Measurements from ENCODE around the gene CGRRF1.

The CGRRF1 gene

GRCh38 chr14:54502602-54503001, 7.1 kb upstream of the CGRRF1 start:
- Histone ChIP-seq H4K8ac (ENCODE audit: low read length) (no peak overlapping the region), H3K27ac (ENCODE audit: low read length, poor library complexity, severe bottlenecking) (no peak overlapping the region), H3K36me3 (ENCODE audit: control insufficient read depth in 1 of 2, insufficient read depth in 2 of 2, low read depth in 1 of 2, low read length in 2 of 2) (no peaks in the 10 kb centered on the region), H3K4me2 (ENCODE audit: low read length, poor library complexity, severe bottlenecking) (no peak overlapping the region), H3K23ac (ENCODE audit: low read length in 2 of 2) (no peak overlapping the region), H3K79me1 (replicated peaks; ENCODE audit: low read length, poor library complexity, severe bottlenecking) (no peaks in the 10 kb centered on the region), H3K9me3 (ENCODE audit: control insufficient read depth, low read length) (no peaks in the 10 kb centered on the region), H2BK120ac (ENCODE audit: low read depth, low read length) (no peak overlapping the region), H3K14ac (ENCODE audit: low read length in 2 of 2) (no peak overlapping the region), H3K4me3 (ENCODE audit: insufficient read depth in 1 of 2, low read depth in 1 of 2, low read length in 2 of 2) (no peak overlapping the region), H3K9ac (ENCODE audit: low read length) (no peak overlapping the region), H3K18ac (ENCODE audit: low read depth in 1 of 2, low read length in 2 of 2) (no peak overlapping the region), H4K91ac (ENCODE audit: low read length) (no peak overlapping the region), H2BK15ac (ENCODE audit: low read depth, poor library complexity, severe bottlenecking) (no peak overlapping the region), H2AFZ (ENCODE audit: low read depth, low read length) (no peak overlapping the region), H2AK5ac (ENCODE audit: low read length, severe bottlenecking) (no peak overlapping the region), H3K27me3 (ENCODE audit: control insufficient read depth in 1 of 2, insufficient read depth in 1 of 2, low read length in 2 of 2) (peaks cover 0 to 6% of the 10 kb centered on the region in 2 experiments), H3K4me1 (ENCODE audit: control insufficient read depth, insufficient read depth, low read depth, low read length) (no peaks in the 10 kb centered on the region), H2BK5ac (ENCODE audit: low read depth, low read length, poor library complexity, severe bottlenecking) (no peak overlapping the region), H3K4ac (ENCODE audit: low read depth in 1 of 2, low read length in 2 of 2) (no peak overlapping the region), H2BK12ac (ENCODE audit: low read length in 2 of 2) (no peak overlapping the region)
- DNase-seq, result no peak
- 60% methylated on average over 2 of the region's 2 CpGs for WGBS

DNA sequence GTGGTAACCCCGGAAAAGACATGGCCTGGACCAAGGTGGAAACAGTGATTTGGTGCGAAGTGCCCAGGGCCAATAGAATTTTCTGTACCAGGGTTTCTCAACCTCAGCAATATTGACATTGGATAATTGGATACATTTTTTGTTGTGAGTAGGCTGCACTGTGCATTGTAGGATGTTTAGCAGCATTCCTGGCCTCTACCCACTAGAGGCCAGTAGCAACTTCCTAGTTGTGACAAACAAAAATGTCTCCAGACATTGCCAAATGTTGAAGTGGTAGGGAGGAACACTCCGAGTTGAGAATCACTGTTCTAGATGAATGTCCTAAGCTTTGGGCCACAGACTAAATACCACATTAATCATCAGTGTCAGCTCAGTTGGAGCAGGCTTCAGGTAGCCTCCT, 6.2 kb upstream of the CGRRF1 start:
- H3K9me3 ChIP-seq (ENCODE audit: control insufficient read depth, low read length), result no peaks in the 10 kb centered on the region
- no peak overlapping the region for H3K27ac ChIP-seq (ENCODE audit: low read length, poor library complexity, severe bottlenecking)
- DNase-seq, result peak; percentile 72
- H3K4ac ChIP-seq (ENCODE audit: low read depth in 1 of 2, low read length in 2 of 2), result no peak overlapping the region
- no peak overlapping the region for H2BK120ac ChIP-seq (ENCODE audit: low read depth, low read length)
- H2BK5ac ChIP-seq (ENCODE audit: low read depth, low read length, poor library complexity, severe bottlenecking), result no peak overlapping the region
- no peak overlapping the region for H3K23ac ChIP-seq (ENCODE audit: low read length in 2 of 2)
- no peak overlapping the region for H2BK15ac ChIP-seq (ENCODE audit: low read depth, poor library complexity, severe bottlenecking)
- H4K91ac ChIP-seq (ENCODE audit: low read length), result no peak overlapping the region
- H3K79me1 ChIP-seq (replicated peaks; ENCODE audit: low read length, poor library complexity, severe bottlenecking), result no peaks in the 10 kb centered on the region
- H4K8ac ChIP-seq (ENCODE audit: low read length), result peak overlapping the region; percentile 59
- H2AFZ ChIP-seq (ENCODE audit: low read depth, low read length), result peak overlapping the region; percentile 69
- H2BK12ac ChIP-seq (ENCODE audit: low read length in 2 of 2), result no peak overlapping the region
- H3K18ac ChIP-seq (ENCODE audit: low read depth in 1 of 2, low read length in 2 of 2), result no peak overlapping the region
- WGBS, result 64% methylated on average over 3 of the region's 3 CpGs
- H3K4me1 ChIP-seq (ENCODE audit: control insufficient read depth, insufficient read depth, low read depth, low read length), result no peaks in the 10 kb centered on the region
- no peak overlapping the region for H3K9ac ChIP-seq (ENCODE audit: low read length)
- no peak overlapping the region for H2AK5ac ChIP-seq (ENCODE audit: low read length, severe bottlenecking)
- no peak overlapping the region for H3K14ac ChIP-seq (ENCODE audit: low read length in 2 of 2)
- H3K4me2 ChIP-seq (ENCODE audit: low read length, poor library complexity, severe bottlenecking), result no peak overlapping the region
- no peak overlapping the region for H3K4me3 ChIP-seq (ENCODE audit: insufficient read depth in 1 of 2, low read depth in 1 of 2, low read length in 2 of 2)
- peaks cover 0 to 6% of the 10 kb centered on the region in 2 experiments for H3K27me3 ChIP-seq (ENCODE audit: control insufficient read depth in 1 of 2, insufficient read depth in 1 of 2, low read length in 2 of 2)
- H3K36me3 ChIP-seq (ENCODE audit: control insufficient read depth in 1 of 2, insufficient read depth in 2 of 2, low read depth in 1 of 2, low read length in 2 of 2), result no peaks in the 10 kb centered on the region

DNA sequence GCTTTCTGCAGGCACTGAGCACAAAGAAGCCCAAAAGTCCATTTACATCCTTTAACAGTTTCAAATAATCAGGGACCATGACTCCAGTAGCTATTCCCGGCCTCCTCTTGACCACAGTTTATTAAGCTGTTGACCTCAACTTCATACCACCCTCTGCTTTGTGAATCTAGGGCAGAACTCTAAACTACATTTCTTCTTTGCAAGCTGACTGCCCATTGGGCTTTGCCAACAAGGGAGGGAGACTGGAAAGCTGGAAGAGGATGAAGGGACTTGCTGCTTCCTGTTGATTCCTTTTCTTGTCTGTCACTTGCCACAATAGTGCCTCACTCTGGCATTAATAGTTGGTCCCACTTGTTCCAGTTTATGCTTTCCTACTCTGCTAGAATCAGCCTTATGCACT, 2.7 kb downstream of the CGRRF1 start:
- H3K9me3 ChIP-seq (ENCODE audit: control insufficient read depth, low read length), result peaks cover 18% of the 10 kb centered on the region
- H3K4me1 ChIP-seq (ENCODE audit: control insufficient read depth, insufficient read depth, low read depth, low read length), result no peaks in the 10 kb centered on the region
- H4K8ac ChIP-seq (ENCODE audit: low read length), result no peak overlapping the region
- H2BK12ac ChIP-seq (ENCODE audit: low read length in 2 of 2), result no peak overlapping the region
- H3K27ac ChIP-seq (ENCODE audit: low read length, poor library complexity, severe bottlenecking), result no peak overlapping the region
- H3K79me1 ChIP-seq (replicated peaks; ENCODE audit: low read length, poor library complexity, severe bottlenecking), result peaks cover 13% of the 10 kb centered on the region
- no peak overlapping the region for H4K91ac ChIP-seq (ENCODE audit: low read length)
- no peak overlapping the region for H3K23ac ChIP-seq (ENCODE audit: low read length in 2 of 2)
- H3K36me3 ChIP-seq (ENCODE audit: control insufficient read depth in 1 of 2, insufficient read depth in 2 of 2, low read depth in 1 of 2, low read length in 2 of 2), result peaks cover 3 to 31% of the 10 kb centered on the region in 2 experiments
- no peak overlapping the region for H2AK5ac ChIP-seq (ENCODE audit: low read length, severe bottlenecking)
- H3K4me2 ChIP-seq (ENCODE audit: low read length, poor library complexity, severe bottlenecking), result no peak overlapping the region
- H3K9ac ChIP-seq (ENCODE audit: low read length), result no peak overlapping the region
- no peak overlapping the region for H2BK5ac ChIP-seq (ENCODE audit: low read depth, low read length, poor library complexity, severe bottlenecking)
- 33% methylated on average over 1 of the region's 1 CpG for WGBS
- no peaks in the 10 kb centered on the region for H3K27me3 ChIP-seq (ENCODE audit: control insufficient read depth in 1 of 2, insufficient read depth in 1 of 2, low read length in 2 of 2)
- no peak overlapping the region for H2BK15ac ChIP-seq (ENCODE audit: low read depth, poor library complexity, severe bottlenecking)
- no peak overlapping the region for H2AFZ ChIP-seq (ENCODE audit: low read depth, low read length)
- H3K14ac ChIP-seq (ENCODE audit: low read length in 2 of 2), result no peak overlapping the region
- no peak overlapping the region for H3K4ac ChIP-seq (ENCODE audit: low read depth in 1 of 2, low read length in 2 of 2)
- no peak overlapping the region for H2BK120ac ChIP-seq (ENCODE audit: low read depth, low read length)
- no peak overlapping the region for H3K4me3 ChIP-seq (ENCODE audit: insufficient read depth in 1 of 2, low read depth in 1 of 2, low read length in 2 of 2)
- peak; percentile 27 for DNase-seq
- H3K18ac ChIP-seq (ENCODE audit: low read depth in 1 of 2, low read length in 2 of 2), result no peak overlapping the region

DNA sequence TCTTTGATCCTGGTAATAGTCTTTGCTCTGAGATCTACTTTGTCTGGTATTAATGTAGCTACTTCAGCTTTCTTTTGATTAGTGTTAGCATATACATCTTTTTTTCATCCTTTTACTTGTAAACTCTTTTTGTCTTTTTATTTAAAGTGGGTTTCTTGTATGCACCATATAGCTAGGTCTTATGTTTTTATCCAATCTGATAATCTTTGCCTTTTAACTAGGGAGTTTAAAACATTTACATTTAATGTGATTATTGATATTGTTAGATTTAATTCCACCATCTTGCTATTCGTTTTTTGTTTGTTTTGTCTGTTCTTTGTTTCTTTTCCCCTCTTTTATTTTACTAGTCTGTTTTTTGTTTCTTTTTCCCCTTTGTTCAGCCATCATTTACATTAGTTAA, 6.0 kb downstream of the CGRRF1 start:
- no peak overlapping the region for H2AFZ ChIP-seq (ENCODE audit: low read depth, low read length)
- no peak overlapping the region for H3K4ac ChIP-seq (ENCODE audit: low read depth in 1 of 2, low read length in 2 of 2)
- H3K9ac ChIP-seq (ENCODE audit: low read length), result no peak overlapping the region
- no peak overlapping the region for H2BK12ac ChIP-seq (ENCODE audit: low read length in 2 of 2)
- H3K18ac ChIP-seq (ENCODE audit: low read depth in 1 of 2, low read length in 2 of 2), result no peak overlapping the region
- H3K4me2 ChIP-seq (ENCODE audit: low read length, poor library complexity, severe bottlenecking), result no peak overlapping the region
- no peak for DNase-seq
- H4K8ac ChIP-seq (ENCODE audit: low read length), result no peak overlapping the region
- peaks cover 18% of the 10 kb centered on the region for H3K9me3 ChIP-seq (ENCODE audit: control insufficient read depth, low read length)
- H3K79me1 ChIP-seq (replicated peaks; ENCODE audit: low read length, poor library complexity, severe bottlenecking), result peaks cover 24% of the 10 kb centered on the region
- no peak overlapping the region for H2AK5ac ChIP-seq (ENCODE audit: low read length, severe bottlenecking)
- no peaks in the 10 kb centered on the region for H3K27me3 ChIP-seq (ENCODE audit: control insufficient read depth in 1 of 2, insufficient read depth in 1 of 2, low read length in 2 of 2)
- no peak overlapping the region for H3K14ac ChIP-seq (ENCODE audit: low read length in 2 of 2)
- H3K4me3 ChIP-seq (ENCODE audit: insufficient read depth in 1 of 2, low read depth in 1 of 2, low read length in 2 of 2), result no peak overlapping the region
- no CpG with 5 or more reads among the region's 1 CpG for WGBS
- peaks cover 3 to 31% of the 10 kb centered on the region in 2 experiments for H3K36me3 ChIP-seq (ENCODE audit: control insufficient read depth in 1 of 2, insufficient read depth in 2 of 2, low read depth in 1 of 2, low read length in 2 of 2)
- no peak overlapping the region for H2BK5ac ChIP-seq (ENCODE audit: low read depth, low read length, poor library complexity, severe bottlenecking)
- no peak overlapping the region for H3K23ac ChIP-seq (ENCODE audit: low read length in 2 of 2)
- no peaks in the 10 kb centered on the region for H3K4me1 ChIP-seq (ENCODE audit: control insufficient read depth, insufficient read depth, low read depth, low read length)
- no peak overlapping the region for H4K91ac ChIP-seq (ENCODE audit: low read length)
- no peak overlapping the region for H3K27ac ChIP-seq (ENCODE audit: low read length, poor library complexity, severe bottlenecking)
- no peak overlapping the region for H2BK120ac ChIP-seq (ENCODE audit: low read depth, low read length)
- H2BK15ac ChIP-seq (ENCODE audit: low read depth, poor library complexity, severe bottlenecking), result no peak overlapping the region
